CD4-positive, alpha-beta T cell (primary cell): ENCODE measurements around the gene BLACAT1. TPM values are rescaled to one million over a fixed set of nuclear protein-coding genes. Genes with fewer than 3 reads are reported as not detected.

ENCODE experiments used
- ATAC-seq: fragments of 200-7000 bp; cut with Tn5 transposase; one replicate; pipeline ENCODE4 v1.10.0; 2022; ENCODE audit warnings: mild to moderate bottlenecking; ENCODE audit not compliant: poor library complexity
- CTCF ChIA-PET: fragments of 350-600 bp; sonication (Branson Sonifier 250); formaldehyde crosslinking; loops from one replicate; lab custom pipeline; 2021; ENCODE audit warnings: antibody characterized with exemption, inconsistent platforms; lab: Charles Lee
- POLR2A ChIA-PET: fragments of 350-600 bp; sonication (Branson Sonifier 250); formaldehyde crosslinking; loops from one replicate; lab custom pipeline; 2021; ENCODE audit warnings: antibody characterized with exemption, inconsistent platforms; lab: Charles Lee
- DNase-seq, 14 experiments: peaks; one replicate each; pipeline ENCODE4 v3.0.0-alpha.2; 2013 to 2020; ENCODE audit warnings: mixed read lengths in 2 of 14
- H3K27ac ChIP-seq, 2 donors: one replicate each; pipeline versions ENCODE4 v1.5.1 to v1.7.0; 2013; ENCODE audit warnings: low read length in 2 of 2, low read depth in 1 of 2, mild to moderate bottlenecking in 1 of 2
- H3K27me3 ChIP-seq, 2 experiments: 1 replicate in 1 of 2; 2 replicates in 1 of 2; pipeline versions ENCODE4 v1.6.1 to v1.7.0; 2013; ENCODE audit warnings: low read length in 2 of 2, control low read depth in 1 of 2, mild to moderate bottlenecking in 1 of 2, moderate library complexity in 1 of 2; ENCODE audit not compliant: insufficient read depth in 2 of 2, control insufficient read depth in 1 of 2
- H3K36me3 ChIP-seq: one replicate; pipeline ENCODE4 v1.6.1; 2013; ENCODE audit warnings: low read length, control low read depth; ENCODE audit not compliant: insufficient read depth
- H3K4me1 ChIP-seq: one replicate; pipeline ENCODE4 v1.6.1; 2013; ENCODE audit warnings: low read length, control low read depth; ENCODE audit not compliant: insufficient read depth
- H3K4me3 ChIP-seq: one replicate; pipeline ENCODE4 v1.5.1; 2013; ENCODE audit warnings: mild to moderate bottlenecking, low read length, moderate library complexity
- H3K9me3 ChIP-seq, 2 experiments: 1 replicate in 1 of 2; 2 replicates in 1 of 2; pipeline versions ENCODE4 v1.6.1 to v1.7.0; 2013; ENCODE audit warnings: low read length in 2 of 2, mild to moderate bottlenecking in 2 of 2, control low read depth in 1 of 2, moderate library complexity in 1 of 2; ENCODE audit not compliant: control insufficient read depth in 1 of 2, insufficient read depth in 1 of 2
- H3K27ac Mint-ChIP-seq: one replicate; pipeline ENCODE4 v1.8.0; 2020; ENCODE audit warnings: mixed read lengths
- H3K27me3 Mint-ChIP-seq: one replicate; pipeline ENCODE4 v1.8.0; 2021; ENCODE audit warnings: mixed read lengths
- H3K36me3 Mint-ChIP-seq: one replicate; pipeline ENCODE4 v1.8.0; 2021; ENCODE audit warnings: low read depth, mixed read lengths
- H3K4me1 Mint-ChIP-seq: one replicate; pipeline ENCODE4 v1.8.0; 2021; ENCODE audit warnings: low read depth, mixed read lengths
- H3K4me3 Mint-ChIP-seq: one replicate; pipeline ENCODE4 v1.8.0; 2020; ENCODE audit warnings: mild to moderate bottlenecking, mixed read lengths
- H3K9me3 Mint-ChIP-seq: one replicate; pipeline ENCODE4 v1.8.0; 2020; ENCODE audit warnings: mixed read lengths
- CTCF ChIP-seq: fragments of 200-600 bp; IDR thresholded peaks from one replicate; pipeline ENCODE4 v1.8.0; 2022; ENCODE audit warnings: antibody characterized with exemption, mild to moderate bottlenecking
- intact Hi-C, 2 experiments: fragments of 100-400 bp; cut with DNase I in 1 of 2; cut with micrococcal nuclease in 1 of 2; formaldehyde crosslinking; loops; one replicate each; pipeline versions ENCODE4 v1.15.1 to v1.9.0; 2023 to 2025; cut with DNase I, micrococcal nuclease
- total RNA-seq, 174 experiments: library from RNA in 2 of 174; stranded (reverse) in 2 of 174; gene quantifications; one replicate each; pipeline ENCODE4 v1.2.3 and lab custom pipeline; 2021 to 2026

Gene BLACAT1
- total RNA-seq, 2 experiments from 2014 or later = not detected

GRCh38 chr1:205477759-205478247 lies 22.0 kb upstream of the BLACAT1 start:
- ATAC-seq = no peak
- H3K36me3 Mint-ChIP-seq = no peaks in the 10 kb centered on the region
- H3K27ac Mint-ChIP-seq = no peak overlapping the region
- peaks cover 17% of the 10 kb centered on the region for H3K4me1 Mint-ChIP-seq
- Histone ChIP-seq H3K4me3 (no peak overlapping the region), H3K4me1 (peaks cover 33% of the 10 kb centered on the region), H3K27ac (no peak overlapping the region), H3K36me3 (no peaks in the 10 kb centered on the region), H3K27me3 (peaks cover 15 to 22% of the 10 kb centered on the region in 2 experiments), H3K9me3 (peaks cover 5 to 18% of the 10 kb centered on the region in 2 experiments)
- CTCF ChIA-PET = interaction anchor here (0.6 kb wide), 1 partner anchor 105 kb away, joined by 3 read pairs; no protein-coding TSS in a partner anchor
- no peak overlapping the region for H3K4me3 Mint-ChIP-seq
- H3K27me3 Mint-ChIP-seq = peaks cover 68% of the 10 kb centered on the region
- DNase-seq = no peak
- intact Hi-C loops = no loop called here
- peaks cover 10% of the 10 kb centered on the region for H3K9me3 Mint-ChIP-seq
- POLR2A ChIA-PET = no interaction called here
- no peak for TF ChIP-seq CTCF

- Mint-ChIP-seq H3K9me3 (peaks cover 10% of the 10 kb centered on the region), H3K36me3 (no peaks in the 10 kb centered on the region), H3K4me1 (peaks cover 17% of the 10 kb centered on the region), H3K27ac (no peak overlapping the region), H3K4me3 (no peak overlapping the region), H3K27me3 (peaks cover 69% of the 10 kb centered on the region)
- Histone ChIP-seq H3K27me3 (peaks cover 15 to 22% of the 10 kb centered on the region in 2 experiments), H3K27ac (no peak overlapping the region), H3K4me1 (peaks cover 32% of the 10 kb centered on the region), H3K4me3 (no peak overlapping the region), H3K9me3 (peaks cover 5 to 18% of the 10 kb centered on the region in 2 experiments), H3K36me3 (no peaks in the 10 kb centered on the region)
- intact Hi-C loops = no loop called here
- ATAC-seq (no peak), DNase-seq (no peak)
- TF ChIP-seq CTCF = no peak
- CTCF ChIA-PET = interaction anchor here (0.6 to 2.0 kb wide), 2 partner anchors 9 to 104 kb away, joined by 3 to 8 read pairs; no protein-coding TSS in a partner anchor
- POLR2A ChIA-PET = no interaction called here
These were observed 21.4 kb upstream of the BLACAT1 start for GRCh38 chr1:205477121-205477758.

- peaks cover 14 to 22% of the 10 kb centered on the region in 2 experiments for H3K27me3 ChIP-seq
- ATAC-seq (no peak), DNase-seq (no peak)
- H3K9me3 ChIP-seq = peaks cover 5 to 18% of the 10 kb centered on the region in 2 experiments
- H3K27ac Mint-ChIP-seq = no peak overlapping the region
- peaks cover 69% of the 10 kb centered on the region for H3K27me3 Mint-ChIP-seq
- H3K9me3 Mint-ChIP-seq = peaks cover 10% of the 10 kb centered on the region
- intact Hi-C loops = no loop called here
- no peaks in the 10 kb centered on the region for H3K36me3 ChIP-seq
- no peak overlapping the region for H3K4me3 ChIP-seq
- H3K4me3 Mint-ChIP-seq = no peak overlapping the region
- H3K4me1 ChIP-seq = peaks cover 26% of the 10 kb centered on the region
- peaks cover 17% of the 10 kb centered on the region for H3K4me1 Mint-ChIP-seq
- H3K27ac ChIP-seq = no peak overlapping the region
- ChIA-PET POLR2A (no interaction called here), CTCF (interaction anchor here (2.0 kb wide), 1 partner anchor 9 kb away, joined by 8 read pairs; no protein-coding TSS in a partner anchor)
- TF ChIP-seq CTCF = no peak
- no peaks in the 10 kb centered on the region for H3K36me3 Mint-ChIP-seq
These were observed 20.8 kb upstream of the BLACAT1 start for GRCh38 chr1:205476648-205477047.
